DND-41 (cell line): ENCODE data around the gene PTTG2.

Experiments
- ATAC-seq: fragments of 200-7000 bp; cut with Tn5 transposase; 3 replicates; pipeline ENCODE4 v1.9.1; 2021; ENCODE audit warnings: low read depth; ENCODE audit not compliant: insufficient read depth
- DNase-seq: peaks from one replicate; pipeline ENCODE4 v3.0.0-alpha.2; 2020
- H2AFZ ChIP-seq: 2 replicates; pipeline ENCODE4 v1.6.0; 2012; ENCODE audit warnings: low read depth, low read length
- H3K27ac ChIP-seq: 2 replicates; pipeline ENCODE4 v1.5.1; 2012; ENCODE audit warnings: low read length, inconsistent platforms
- H3K27me3 ChIP-seq: fragments of 200-600 bp; sonication (generic); 2 replicates; pipeline ENCODE4 v1.6.0; 2012; ENCODE audit warnings: low read length, mild to moderate bottlenecking, inconsistent platforms; ENCODE audit not compliant: insufficient read depth, poor library complexity
- H3K36me3 ChIP-seq: 2 replicates; pipeline ENCODE4 v1.5.1; 2012; ENCODE audit warnings: low read length, inconsistent platforms; ENCODE audit not compliant: insufficient read depth
- H3K4me1 ChIP-seq: 2 replicates; pipeline ENCODE4 v1.5.1; 2012; ENCODE audit warnings: mild to moderate bottlenecking, low read length; ENCODE audit not compliant: insufficient read depth
- H3K4me2 ChIP-seq: 2 replicates; pipeline ENCODE4 v1.6.0; 2012; ENCODE audit warnings: mild to moderate bottlenecking, moderate library complexity, low read length, inconsistent platforms; ENCODE audit not compliant: insufficient read depth
- H3K4me3 ChIP-seq, 2 experiments: fragments of 200-600 bp in 1 of 2; shearing (Covaris generic) in 1 of 2; 2 replicates each; pipeline ENCODE4 v1.5.1; 2012 to 2016; ENCODE audit warnings: inconsistent platforms in 2 of 2, low read length in 2 of 2, mild to moderate bottlenecking in 2 of 2, low read depth in 1 of 2, moderate library complexity in 1 of 2
- H3K79me2 ChIP-seq: 2 replicates; pipeline ENCODE4 v1.6.0; 2012; ENCODE audit warnings: low read length, inconsistent platforms; ENCODE audit not compliant: insufficient read depth
- H3K9ac ChIP-seq: 2 replicates; pipeline ENCODE4 v1.6.0; 2012; ENCODE audit warnings: low read depth, mild to moderate bottlenecking, inconsistent platforms, low read length, moderate library complexity
- H3K9me3 ChIP-seq: 2 replicates; pipeline ENCODE4 v1.5.1; 2012; ENCODE audit warnings: low read length, moderate library complexity, mild to moderate bottlenecking, inconsistent platforms; ENCODE audit not compliant: insufficient read depth, severe bottlenecking
- H4K20me1 ChIP-seq: 2 replicates; pipeline ENCODE4 v1.6.0; 2012; ENCODE audit warnings: low read length; ENCODE audit not compliant: insufficient read depth
- EZH2 ChIP-seq: IDR thresholded peaks from 3 replicates; pipeline ENCODE4 v1.6.1; 2012; ENCODE audit warnings: borderline replicate concordance, low read depth, mild to moderate bottlenecking, moderate library complexity, low read length, inconsistent platforms; ENCODE audit not compliant: severe bottlenecking
- TF ChIP-seq, protein P1 (sequence below): IDR thresholded peaks from 2 replicates; pipeline ENCODE4 v1.5.1; 2012; ENCODE audit warnings: borderline replicate concordance, low read length, moderate library complexity, mild to moderate bottlenecking; ENCODE audit not compliant: poor library complexity, severe bottlenecking; ENCODE audit errors: extremely low read depth

Gene PTTG2

DNA sequence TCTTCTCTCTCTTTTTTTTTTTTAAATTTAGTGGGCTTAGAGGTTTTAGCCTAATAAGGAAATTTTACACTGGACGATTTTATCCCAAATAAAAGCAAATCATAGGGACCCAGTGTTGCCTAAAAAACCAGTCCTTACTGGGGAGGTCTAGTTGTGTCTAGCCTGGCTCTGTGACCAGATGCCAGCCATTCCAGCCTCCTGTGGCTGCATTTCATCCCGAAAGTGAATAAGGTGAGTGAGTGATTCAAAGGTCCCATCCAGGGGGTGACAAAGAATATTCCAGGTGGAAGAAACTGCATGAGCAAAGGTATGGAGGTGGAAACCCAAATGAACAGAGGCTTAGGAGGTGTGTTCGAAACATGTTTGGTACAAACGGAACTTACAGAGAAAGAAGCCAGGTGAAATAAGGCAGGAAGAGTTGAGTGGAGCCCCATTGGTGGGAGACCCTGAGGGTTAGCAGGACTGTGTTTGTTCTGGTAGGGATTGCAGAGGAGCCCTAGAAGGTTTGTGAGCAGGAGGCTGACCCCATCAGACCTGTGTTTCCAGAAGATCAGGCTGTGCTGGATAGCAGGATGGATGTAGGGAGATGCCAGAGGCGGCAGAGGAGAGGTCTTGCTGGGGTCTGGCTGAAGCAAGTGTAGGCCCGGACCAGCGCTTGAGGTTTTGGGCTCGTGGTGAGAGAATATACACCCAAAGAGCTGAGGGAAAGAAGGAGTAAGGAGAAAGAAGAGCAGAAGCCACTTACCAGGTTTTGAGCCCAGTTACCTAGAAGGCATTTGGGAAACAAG lies 31.6 kb downstream of the PTTG2 start:
- H3K4me3 ChIP-seq, result no peak overlapping the region
- ATAC-seq (no peak), DNase-seq (no peak)
- peaks cover 36% of the 10 kb centered on the region for H4K20me1 ChIP-seq
- no peak overlapping the region for H3K27ac ChIP-seq
- H3K4me1 ChIP-seq, result no peaks in the 10 kb centered on the region
- no peak overlapping the region for H3K4me2 ChIP-seq
- no peak for TF ChIP-seq EZH2
- TF ChIP-seq, protein P1, sequence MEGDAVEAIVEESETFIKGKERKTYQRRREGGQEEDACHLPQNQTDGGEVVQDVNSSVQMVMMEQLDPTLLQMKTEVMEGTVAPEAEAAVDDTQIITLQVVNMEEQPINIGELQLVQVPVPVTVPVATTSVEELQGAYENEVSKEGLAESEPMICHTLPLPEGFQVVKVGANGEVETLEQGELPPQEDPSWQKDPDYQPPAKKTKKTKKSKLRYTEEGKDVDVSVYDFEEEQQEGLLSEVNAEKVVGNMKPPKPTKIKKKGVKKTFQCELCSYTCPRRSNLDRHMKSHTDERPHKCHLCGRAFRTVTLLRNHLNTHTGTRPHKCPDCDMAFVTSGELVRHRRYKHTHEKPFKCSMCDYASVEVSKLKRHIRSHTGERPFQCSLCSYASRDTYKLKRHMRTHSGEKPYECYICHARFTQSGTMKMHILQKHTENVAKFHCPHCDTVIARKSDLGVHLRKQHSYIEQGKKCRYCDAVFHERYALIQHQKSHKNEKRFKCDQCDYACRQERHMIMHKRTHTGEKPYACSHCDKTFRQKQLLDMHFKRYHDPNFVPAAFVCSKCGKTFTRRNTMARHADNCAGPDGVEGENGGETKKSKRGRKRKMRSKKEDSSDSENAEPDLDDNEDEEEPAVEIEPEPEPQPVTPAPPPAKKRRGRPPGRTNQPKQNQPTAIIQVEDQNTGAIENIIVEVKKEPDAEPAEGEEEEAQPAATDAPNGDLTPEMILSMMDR, result no peak
- H3K9ac ChIP-seq, result no peak overlapping the region
- no peak overlapping the region for H2AFZ ChIP-seq
- H3K9me3 ChIP-seq, result no peaks in the 10 kb centered on the region
- peaks cover 56% of the 10 kb centered on the region for H3K79me2 ChIP-seq
- H3K27me3 ChIP-seq, result no peaks in the 10 kb centered on the region
- H3K36me3 ChIP-seq, result no peaks in the 10 kb centered on the region

DNA sequence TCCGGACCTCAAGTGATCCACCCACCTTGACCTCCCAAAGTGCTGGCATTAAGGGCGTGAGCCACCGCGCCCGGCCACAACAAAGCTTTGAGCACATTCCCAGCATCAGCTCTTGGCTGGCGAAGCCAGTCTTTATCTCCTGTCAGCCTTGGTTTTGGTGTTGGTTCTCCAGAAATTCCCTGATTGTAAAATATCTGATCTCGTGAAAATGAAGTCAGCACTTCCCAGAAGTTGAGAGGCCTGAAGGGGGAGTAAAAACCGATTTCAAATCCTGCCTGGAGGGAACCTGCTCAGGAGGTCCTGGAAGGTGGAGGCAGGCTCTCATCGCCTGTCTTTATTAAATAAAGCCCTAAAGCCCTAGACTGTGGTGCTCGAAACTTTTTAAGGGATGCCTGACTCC lies 33.6 kb downstream of the PTTG2 start:
- H4K20me1 ChIP-seq, result peaks cover 37% of the 10 kb centered on the region
- H3K4me1 ChIP-seq, result no peaks in the 10 kb centered on the region
- ATAC-seq (no peak), DNase-seq (no peak)
- no peak overlapping the region for H3K9ac ChIP-seq
- H3K27me3 ChIP-seq, result no peaks in the 10 kb centered on the region
- no peak overlapping the region for H2AFZ ChIP-seq
- H3K9me3 ChIP-seq, result no peaks in the 10 kb centered on the region
- no peak overlapping the region for H3K27ac ChIP-seq
- H3K4me2 ChIP-seq, result no peak overlapping the region
- TF ChIP-seq, protein P1, result no peak
- TF ChIP-seq EZH2, result no peak
- H3K79me2 ChIP-seq, result peaks cover 52% of the 10 kb centered on the region
- no peak overlapping the region for H3K4me3 ChIP-seq
- H3K36me3 ChIP-seq, result no peaks in the 10 kb centered on the region

DNA sequence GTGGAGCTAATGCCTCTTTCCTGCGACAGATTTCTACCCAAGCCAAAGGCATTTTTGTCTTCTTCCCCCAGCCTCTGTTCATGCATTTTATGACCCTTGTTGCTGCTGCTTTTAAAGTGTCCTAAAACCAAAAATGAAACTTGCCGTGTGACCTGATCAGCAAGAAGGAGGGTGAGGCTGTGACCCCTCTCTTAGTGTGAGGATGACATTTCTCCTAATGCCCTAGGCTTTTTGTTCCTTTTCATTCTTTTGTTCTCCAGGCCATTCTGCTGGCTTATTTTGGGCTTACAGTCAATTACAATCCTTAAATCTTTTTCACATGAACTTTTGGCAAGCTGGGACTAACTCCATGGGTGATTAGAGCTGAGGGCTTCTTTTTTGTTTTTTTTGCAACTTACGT lies 34.4 kb downstream of the PTTG2 start:
- Histone ChIP-seq H2AFZ (no peak overlapping the region), H4K20me1 (peaks cover 41% of the 10 kb centered on the region), H3K4me2 (no peak overlapping the region), H3K27ac (no peak overlapping the region), H3K9ac (no peak overlapping the region), H3K27me3 (no peaks in the 10 kb centered on the region), H3K36me3 (no peaks in the 10 kb centered on the region), H3K79me2 (peaks cover 51% of the 10 kb centered on the region), H3K9me3 (no peaks in the 10 kb centered on the region), H3K4me1 (no peaks in the 10 kb centered on the region), H3K4me3 (no peak overlapping the region)
- DNase-seq, result no peak
- TF ChIP-seq, protein P1, result no peak
- TF ChIP-seq EZH2, result no peak
- peak; percentile 31; the same call in 1 of the 3 replicates for ATAC-seq
